Endodermal cell (in vitro differentiated cells): ENCODE results near the gene ZNF497. TPM values are rescaled to one million over a fixed set of nuclear protein-coding genes. Genes with fewer than 3 reads are reported as not detected.

Experiments used
- DNase-seq: peaks from one replicate; pipeline ENCODE4 v3.0.0-alpha.2; 2017
- H3K27ac ChIP-seq: 2 replicates; pipeline ENCODE4 v1.5.1; 2013; ENCODE audit warnings: mild to moderate bottlenecking, low read depth, low read length, moderate library complexity
- H3K27me3 ChIP-seq: 2 replicates; pipeline ENCODE4 v1.6.1; 2013; ENCODE audit warnings: mild to moderate bottlenecking, low read length, moderate library complexity; ENCODE audit not compliant: insufficient read depth, control insufficient read depth, poor library complexity, severe bottlenecking
- H3K36me3 ChIP-seq: 2 replicates; pipeline ENCODE4 v1.7.0; 2013; ENCODE audit warnings: mild to moderate bottlenecking, low read length, moderate library complexity; ENCODE audit not compliant: control insufficient read depth, insufficient read depth
- H3K4me1 ChIP-seq: one replicate; pipeline ENCODE4 v1.7.0; 2013; ENCODE audit warnings: low read length; ENCODE audit not compliant: control insufficient read depth, insufficient read depth
- H3K4me3 ChIP-seq: 2 replicates; pipeline ENCODE4 v1.5.1; 2013; ENCODE audit warnings: mild to moderate bottlenecking, low read length, moderate library complexity
- H3K9ac ChIP-seq: 2 replicates; pipeline ENCODE4 v1.6.1; 2013; ENCODE audit warnings: mild to moderate bottlenecking, low read length, moderate library complexity; ENCODE audit not compliant: poor library complexity, severe bottlenecking; ENCODE audit errors: extremely low read depth
- H3K9me3 ChIP-seq: 2 replicates; pipeline ENCODE4 v1.6.1; 2013; ENCODE audit warnings: mild to moderate bottlenecking, low read length, moderate library complexity; ENCODE audit not compliant: control insufficient read depth
- H3K27ac Mint-ChIP-seq: 2 replicates; pipeline ENCODE4 v1.8.0; 2020; ENCODE audit warnings: mixed read lengths
- H3K27me3 Mint-ChIP-seq: 2 replicates; pipeline ENCODE4 v1.8.0; 2021; ENCODE audit warnings: mild to moderate bottlenecking, mixed read lengths; ENCODE audit not compliant: insufficient read depth
- H3K36me3 Mint-ChIP-seq: 2 replicates; pipeline ENCODE4 v1.8.0; 2020; ENCODE audit warnings: low read depth, mixed read lengths
- H3K4me1 Mint-ChIP-seq: 2 replicates; pipeline ENCODE4 v1.8.0; 2020; ENCODE audit warnings: mixed read lengths
- H3K4me3 Mint-ChIP-seq: 2 replicates; pipeline ENCODE4 v1.8.0; 2020; ENCODE audit warnings: mild to moderate bottlenecking, moderate library complexity, mixed read lengths
- H3K9me3 Mint-ChIP-seq: 2 replicates; pipeline ENCODE4 v1.8.0; 2020; ENCODE audit warnings: mild to moderate bottlenecking, mixed read lengths
- WGBS, 2 experiments: methylation state at CpG; one replicate each; pipeline versions ENCODE4 v1.1.5 to v1.1.7; 2013; ENCODE audit warnings: missing lambda C conversion rate in 2 of 2, mixed read lengths in 1 of 2; ENCODE audit not compliant: insufficient coverage in 1 of 2, insufficient read length in 1 of 2; 5-methylcytosine and 5-hydroxymethylcytosine counted together
- total RNA-seq, 2 donors: library from RNA; stranded (reverse); fragmentation: NEBNext Ultra II Directional in 1 of 2; extraction: Animal tissue kit (Norgen Biotek cat#: 25700) in 1 of 2; gene quantifications; 2 replicates in 1 of 2; 3 replicates in 1 of 2; pipeline ENCODE4 v1.2.1, GENCODE V29; 2021
- TF ChIP-seq, protein P1 (sequence below): fragments of 200-600 bp; sonication (generic); conservative IDR thresholded peaks from 2 replicates; pipeline ENCODE4 v1.5.0; 2021; ENCODE audit warnings: antibody characterized with exemption, mild to moderate bottlenecking

ZNF497 gene
- total RNA-seq, 2 donors from 2014 or later = 5.2 to 5.9 TPM

GRCh38 chr19:58318297-58318696, 44.3 kb downstream of the ZNF497 start:
- Mint-ChIP-seq H3K27ac (no peak overlapping the region), H3K9me3 (no peaks in the 10 kb centered on the region), H3K4me1 (no peaks in the 10 kb centered on the region), H3K4me3 (no peak overlapping the region), H3K36me3 (peaks cover 21% of the 10 kb centered on the region), H3K27me3 (no peaks in the 10 kb centered on the region)
- no peaks in the 10 kb centered on the region for H3K27me3 ChIP-seq
- H3K9me3 ChIP-seq = no peaks in the 10 kb centered on the region
- peaks cover 24% of the 10 kb centered on the region for H3K36me3 ChIP-seq
- 72 to 78% methylated on average over 4 of the region's 4 CpGs for WGBS, 2 experiments
- H3K9ac ChIP-seq = no peak overlapping the region
- no peak for DNase-seq
- no peak overlapping the region for H3K27ac ChIP-seq
- no peak overlapping the region for H3K4me3 ChIP-seq
- no peaks in the 10 kb centered on the region for H3K4me1 ChIP-seq
- TF ChIP-seq, protein P1, sequence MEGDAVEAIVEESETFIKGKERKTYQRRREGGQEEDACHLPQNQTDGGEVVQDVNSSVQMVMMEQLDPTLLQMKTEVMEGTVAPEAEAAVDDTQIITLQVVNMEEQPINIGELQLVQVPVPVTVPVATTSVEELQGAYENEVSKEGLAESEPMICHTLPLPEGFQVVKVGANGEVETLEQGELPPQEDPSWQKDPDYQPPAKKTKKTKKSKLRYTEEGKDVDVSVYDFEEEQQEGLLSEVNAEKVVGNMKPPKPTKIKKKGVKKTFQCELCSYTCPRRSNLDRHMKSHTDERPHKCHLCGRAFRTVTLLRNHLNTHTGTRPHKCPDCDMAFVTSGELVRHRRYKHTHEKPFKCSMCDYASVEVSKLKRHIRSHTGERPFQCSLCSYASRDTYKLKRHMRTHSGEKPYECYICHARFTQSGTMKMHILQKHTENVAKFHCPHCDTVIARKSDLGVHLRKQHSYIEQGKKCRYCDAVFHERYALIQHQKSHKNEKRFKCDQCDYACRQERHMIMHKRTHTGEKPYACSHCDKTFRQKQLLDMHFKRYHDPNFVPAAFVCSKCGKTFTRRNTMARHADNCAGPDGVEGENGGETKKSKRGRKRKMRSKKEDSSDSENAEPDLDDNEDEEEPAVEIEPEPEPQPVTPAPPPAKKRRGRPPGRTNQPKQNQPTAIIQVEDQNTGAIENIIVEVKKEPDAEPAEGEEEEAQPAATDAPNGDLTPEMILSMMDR = no peak

DNA sequence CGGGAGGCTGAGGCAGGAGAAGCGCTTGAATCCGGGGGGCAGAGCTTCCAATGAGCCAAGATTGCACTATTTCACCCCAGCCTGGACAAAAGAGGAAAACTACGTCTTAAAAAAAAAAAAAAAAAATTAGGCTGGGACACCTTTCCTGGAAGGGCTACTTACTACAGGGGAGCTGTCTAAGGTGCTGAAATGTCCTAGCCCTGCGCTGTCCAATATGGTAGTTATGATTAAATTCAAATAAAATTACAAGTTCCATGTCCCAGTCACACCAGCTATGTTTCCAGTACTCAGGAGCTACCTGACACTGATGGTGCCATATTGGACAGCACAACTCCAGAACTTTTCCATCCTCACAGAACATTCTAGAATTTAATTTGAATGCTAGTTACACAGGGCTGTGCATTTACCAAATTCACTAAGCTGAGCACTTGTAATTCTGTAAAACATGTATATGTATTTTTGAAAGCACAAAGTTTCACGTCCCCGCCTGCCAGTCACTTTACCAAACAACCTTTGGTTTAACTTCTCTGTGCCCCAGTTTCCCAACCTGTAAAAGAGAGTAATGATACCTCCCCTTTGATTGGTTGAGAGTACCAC, 45.0 kb downstream of the ZNF497 start:
- H3K9me3 ChIP-seq = no peaks in the 10 kb centered on the region
- WGBS, 2 experiments = 78 to 89% methylated on average over 3 to 7 of the region's 7 CpGs
- no peak overlapping the region for H3K27ac ChIP-seq
- H3K9ac ChIP-seq = no peak overlapping the region
- Mint-ChIP-seq H3K27ac (no peak overlapping the region), H3K27me3 (no peaks in the 10 kb centered on the region), H3K4me1 (no peaks in the 10 kb centered on the region), H3K9me3 (no peaks in the 10 kb centered on the region), H3K4me3 (no peak overlapping the region), H3K36me3 (peaks cover 28% of the 10 kb centered on the region)
- no peaks in the 10 kb centered on the region for H3K27me3 ChIP-seq
- TF ChIP-seq, protein P1 = no peak
- no peak overlapping the region for H3K4me3 ChIP-seq
- H3K4me1 ChIP-seq = no peaks in the 10 kb centered on the region
- H3K36me3 ChIP-seq = peaks cover 31% of the 10 kb centered on the region
- peak; percentile 68 for DNase-seq

GRCh38 chr19:58315580-58315979, 47.0 kb downstream of the ZNF497 start:
- Histone ChIP-seq H3K9ac (no peak overlapping the region), H3K27ac (no peak overlapping the region), H3K36me3 (peaks cover 41% of the 10 kb centered on the region), H3K4me3 (no peak overlapping the region), H3K27me3 (no peaks in the 10 kb centered on the region), H3K4me1 (no peaks in the 10 kb centered on the region), H3K9me3 (no peaks in the 10 kb centered on the region)
- H3K27me3 Mint-ChIP-seq = no peaks in the 10 kb centered on the region
- no peak for DNase-seq
- no peaks in the 10 kb centered on the region for H3K4me1 Mint-ChIP-seq
- TF ChIP-seq, protein P1 = no peak
- 76 to 96% methylated on average over 2 of the region's 2 CpGs for WGBS, 2 experiments
- H3K9me3 Mint-ChIP-seq = no peaks in the 10 kb centered on the region
- H3K27ac Mint-ChIP-seq = no peak overlapping the region
- peaks cover 44% of the 10 kb centered on the region for H3K36me3 Mint-ChIP-seq
- H3K4me3 Mint-ChIP-seq = no peak overlapping the region
